ENCODE measurements around the gene TGM2.

DNA sequence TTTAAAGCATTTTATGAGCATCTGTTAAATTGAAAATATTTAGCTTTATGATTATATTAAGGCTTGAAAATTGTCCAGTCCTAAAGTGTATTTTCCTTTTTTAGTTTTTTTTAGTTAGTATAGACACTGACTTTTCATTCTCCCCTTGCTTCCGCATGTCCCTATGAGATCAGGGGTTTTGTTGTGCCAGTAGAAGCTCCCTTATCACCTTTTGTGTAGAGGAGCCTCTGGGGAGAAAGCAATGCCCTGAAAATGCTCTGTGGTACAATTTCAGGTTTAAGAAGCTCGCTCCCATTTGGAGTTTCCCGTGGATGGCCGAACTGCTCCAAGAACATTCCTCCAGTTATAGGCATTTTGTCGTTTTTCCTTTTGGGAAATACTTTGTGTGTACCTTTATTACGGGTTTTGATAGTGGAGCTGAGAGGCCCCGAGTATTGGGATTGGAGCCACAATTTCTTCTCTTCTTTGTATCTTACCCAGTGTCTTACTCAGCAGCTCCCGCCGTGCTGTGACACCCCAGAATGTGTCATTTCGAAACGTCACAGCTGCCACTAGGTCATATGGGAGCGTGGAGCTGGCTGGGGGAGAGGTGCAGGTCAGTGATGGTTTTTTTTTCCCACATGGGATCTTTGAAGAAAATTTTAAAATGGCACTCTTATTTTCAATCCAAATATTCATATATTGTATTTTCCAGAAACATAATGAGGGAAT, 81.6 kb downstream of the TGM2 start:
- TF ChIP-seq ZFP36 (IDR thresholded peaks at IDR 0.05; ENCODE audit: low read depth, low read length, partially characterized antibody) (no peak), SIN3A (IDR thresholded peaks at IDR 0.05; ENCODE audit: borderline replicate concordance in 2 of 2, control insufficient read depth in 1 of 2, low read depth in 2 of 2, low read length in 2 of 2) (no peak), SIRT6 (IDR thresholded peaks at IDR 0.05; ENCODE audit: low read depth, low read length) (no peak), USF1 (CRISPR knock-in tag; IDR thresholded peaks at IDR 0.05) (no peak)
- TF ChIP-seq, protein P1, sequence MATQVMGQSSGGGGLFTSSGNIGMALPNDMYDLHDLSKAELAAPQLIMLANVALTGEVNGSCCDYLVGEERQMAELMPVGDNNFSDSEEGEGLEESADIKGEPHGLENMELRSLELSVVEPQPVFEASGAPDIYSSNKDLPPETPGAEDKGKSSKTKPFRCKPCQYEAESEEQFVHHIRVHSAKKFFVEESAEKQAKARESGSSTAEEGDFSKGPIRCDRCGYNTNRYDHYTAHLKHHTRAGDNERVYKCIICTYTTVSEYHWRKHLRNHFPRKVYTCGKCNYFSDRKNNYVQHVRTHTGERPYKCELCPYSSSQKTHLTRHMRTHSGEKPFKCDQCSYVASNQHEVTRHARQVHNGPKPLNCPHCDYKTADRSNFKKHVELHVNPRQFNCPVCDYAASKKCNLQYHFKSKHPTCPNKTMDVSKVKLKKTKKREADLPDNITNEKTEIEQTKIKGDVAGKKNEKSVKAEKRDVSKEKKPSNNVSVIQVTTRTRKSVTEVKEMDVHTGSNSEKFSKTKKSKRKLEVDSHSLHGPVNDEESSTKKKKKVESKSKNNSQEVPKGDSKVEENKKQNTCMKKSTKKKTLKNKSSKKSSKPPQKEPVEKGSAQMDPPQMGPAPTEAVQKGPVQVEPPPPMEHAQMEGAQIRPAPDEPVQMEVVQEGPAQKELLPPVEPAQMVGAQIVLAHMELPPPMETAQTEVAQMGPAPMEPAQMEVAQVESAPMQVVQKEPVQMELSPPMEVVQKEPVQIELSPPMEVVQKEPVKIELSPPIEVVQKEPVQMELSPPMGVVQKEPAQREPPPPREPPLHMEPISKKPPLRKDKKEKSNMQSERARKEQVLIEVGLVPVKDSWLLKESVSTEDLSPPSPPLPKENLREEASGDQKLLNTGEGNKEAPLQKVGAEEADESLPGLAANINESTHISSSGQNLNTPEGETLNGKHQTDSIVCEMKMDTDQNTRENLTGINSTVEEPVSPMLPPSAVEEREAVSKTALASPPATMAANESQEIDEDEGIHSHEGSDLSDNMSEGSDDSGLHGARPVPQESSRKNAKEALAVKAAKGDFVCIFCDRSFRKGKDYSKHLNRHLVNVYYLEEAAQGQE (IDR thresholded peaks at IDR 0.05; ENCODE audit: borderline replicate concordance), result no peak
- TF ChIP-seq, protein P1 (CRISPR knock-in tag; IDR thresholded peaks at IDR 0.05; ENCODE audit: low read depth), result no peak
